ENCODE data around the gene PTPRQ.

- TF ChIP-seq CTCF (IDR thresholded peaks at IDR 0.05) (no peak), POLR2AphosphoS5 (IDR thresholded peaks at IDR 0.05) (no peak), POLR2A (IDR thresholded peaks at IDR 0.05) (no peak), EP300 (IDR thresholded peaks at IDR 0.05) (no peak)
Observed at GRCh38 chr12:80549298-80549697, 105.3 kb downstream of the PTPRQ start.

All from suprapubic skin (tissue), 4 donors.